ENCODE results near the gene SPATA46. TPM values are rescaled to one million over a fixed set of nuclear protein-coding genes. Genes with fewer than 3 reads are reported as not detected.
"Not testable (repeated sequence)": the region's sequence is repeated elsewhere in the genome, so short reads cannot be mapped to it uniquely, and the experiment has no call there.

Gene SPATA46
- total RNA-seq, 1 experiment from 2014 or later = not detected

DNA sequence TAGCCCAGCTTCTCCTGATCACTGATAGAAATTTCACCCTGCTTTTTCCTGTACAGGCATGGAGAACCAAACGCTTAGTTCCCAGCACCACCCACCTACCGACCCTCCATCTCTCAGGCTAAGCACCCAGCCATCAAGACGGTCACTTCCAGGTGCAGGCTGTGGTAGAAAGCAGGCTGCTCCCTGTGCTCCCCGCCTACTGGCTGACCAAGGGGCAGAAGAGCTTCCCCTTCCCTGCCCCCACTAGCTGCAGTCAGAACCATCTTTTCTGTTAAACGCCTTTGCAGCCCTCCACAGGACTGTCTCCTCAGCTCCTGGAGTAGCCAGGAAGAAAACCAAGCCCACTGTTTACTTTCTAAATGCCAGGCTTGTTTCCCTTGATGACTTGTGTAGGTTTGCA is 23.0 kb downstream of the SPATA46 start (continued):
- TF ChIP-seq POLR2AphosphoS5 (IDR thresholded peaks at IDR 0.05; ENCODE audit: low read depth, low read length) (no peak), CEBPB (IDR thresholded peaks at IDR 0.05; ENCODE audit: low read depth) (no peak), TCF7L2 (IDR thresholded peaks at IDR 0.05; ENCODE audit: borderline replicate concordance, extremely low read depth, insufficient read depth, insufficient read length) (no peak), SP1 (IDR thresholded peaks at IDR 0.05; ENCODE audit: low read depth) (no peak)
- TF ChIP-seq, protein P1, sequence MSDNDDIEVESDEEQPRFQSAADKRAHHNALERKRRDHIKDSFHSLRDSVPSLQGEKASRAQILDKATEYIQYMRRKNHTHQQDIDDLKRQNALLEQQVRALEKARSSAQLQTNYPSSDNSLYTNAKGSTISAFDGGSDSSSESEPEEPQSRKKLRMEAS (IDR thresholded peaks at IDR 0.05) = no peak

DNA sequence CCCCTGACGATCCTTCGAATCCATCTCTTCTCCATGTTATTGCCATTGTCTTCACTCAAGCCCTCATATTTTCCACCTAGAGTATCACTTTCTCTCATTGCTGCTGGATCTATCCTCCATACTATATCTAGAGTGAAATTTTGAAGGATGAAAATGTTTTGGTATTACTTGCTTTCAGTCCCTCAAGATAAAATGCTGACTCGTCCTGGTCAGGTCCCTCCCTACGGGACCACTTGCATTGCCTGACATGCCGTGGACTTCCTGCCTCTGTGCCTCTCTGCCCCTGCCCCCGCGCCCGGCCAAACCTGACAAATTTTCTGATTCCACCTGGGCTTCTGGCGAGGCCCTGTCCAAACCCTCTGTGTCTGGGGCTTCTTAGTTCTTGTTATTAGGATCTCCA is 23.6 kb downstream of the SPATA46 start:
- no peak for ATAC-seq
- intact Hi-C loops (cut with micrococcal nuclease) = loop anchor here (10.0 kb wide), 3 partner anchors 142 to 262 kb away; partner anchors contain the start of genes UAP1 and UHMK1
- Histone ChIP-seq H3K79me2 (ENCODE audit: insufficient read depth, low read length) (no peaks in the 10 kb centered on the region), H3K36me3 (ENCODE audit: control insufficient read depth in 1 of 2, insufficient read depth in 2 of 2, low read length in 2 of 2) (no peaks in the 10 kb centered on the region), H3K9me2 (ENCODE audit: insufficient read depth) (no peaks in the 10 kb centered on the region), H3K4me1 (ENCODE audit: control insufficient read depth in 1 of 2, insufficient read depth in 2 of 2, low read length in 2 of 2) (peaks cover 23 to 25% of the 10 kb centered on the region in 2 experiments), H3K9me3 (ENCODE audit: control insufficient read depth in 1 of 2, insufficient read depth in 1 of 2, low read depth in 1 of 2, low read length in 2 of 2) (no peaks in the 10 kb centered on the region), H3K4me2 (ENCODE audit: low read length) (no peak overlapping the region), H3K27me3 (ENCODE audit: insufficient read depth, low read length) (no peaks in the 10 kb centered on the region), H2AFZ (ENCODE audit: low read depth, low read length, poor library complexity, severe bottlenecking) (no peak overlapping the region), H3K4me3 (replicated peaks in 1 of 2; ENCODE audit: low read depth in 1 of 2, low read length in 2 of 2) (no peak overlapping the region), H3K27ac (ENCODE audit: low read depth, low read length) (no peak overlapping the region), H3K9ac (ENCODE audit: low read length) (no peak overlapping the region), H4K20me1 (ENCODE audit: insufficient read depth) (no peaks in the 10 kb centered on the region)
- POLR2A ChIA-PET = no interaction called here
- RAD21 ChIA-PET (ENCODE audit: low non-redundant PET in 1 of 2, low total read pairs in 2 of 2, uncharacterized antibody in 2 of 2, unreplicated experiment in 2 of 2) = no interaction called here
- CTCF ChIA-PET = no interaction called here
- no TSS peak for BruUV-seq (replicated peaks)
- TF ChIP-seq CEBPB (IDR thresholded peaks at IDR 0.05; ENCODE audit: low read depth) (no peak), ZFX (IDR thresholded peaks at IDR 0.05) (no peak), RAD21 (IDR thresholded peaks at IDR 0.05; ENCODE audit: low read depth) (no peak), JUND (IDR thresholded peaks at IDR 0.05) (no peak), CBX3 (IDR thresholded peaks at IDR 0.05; ENCODE audit: low read depth) (no peak), SRF (IDR thresholded peaks at IDR 0.05; ENCODE audit: low read depth) (no peak), TCF7L2 (IDR thresholded peaks at IDR 0.05; ENCODE audit: borderline replicate concordance, extremely low read depth, insufficient read depth, insufficient read length) (no peak), FOSL1 (IDR thresholded peaks at IDR 0.05; ENCODE audit: low read depth) (no peak), ELF1 (IDR thresholded peaks at IDR 0.05; ENCODE audit: borderline replicate concordance, low read depth) (no peak), EZH2 (IDR thresholded peaks at IDR 0.05) (no peak), POLR2AphosphoS5 (IDR thresholded peaks at IDR 0.05; ENCODE audit: low read depth, low read length) (no peak)
- TF ChIP-seq, protein P1 (IDR thresholded peaks at IDR 0.05) = no peak
- TF ChIP-seq, protein P2, sequence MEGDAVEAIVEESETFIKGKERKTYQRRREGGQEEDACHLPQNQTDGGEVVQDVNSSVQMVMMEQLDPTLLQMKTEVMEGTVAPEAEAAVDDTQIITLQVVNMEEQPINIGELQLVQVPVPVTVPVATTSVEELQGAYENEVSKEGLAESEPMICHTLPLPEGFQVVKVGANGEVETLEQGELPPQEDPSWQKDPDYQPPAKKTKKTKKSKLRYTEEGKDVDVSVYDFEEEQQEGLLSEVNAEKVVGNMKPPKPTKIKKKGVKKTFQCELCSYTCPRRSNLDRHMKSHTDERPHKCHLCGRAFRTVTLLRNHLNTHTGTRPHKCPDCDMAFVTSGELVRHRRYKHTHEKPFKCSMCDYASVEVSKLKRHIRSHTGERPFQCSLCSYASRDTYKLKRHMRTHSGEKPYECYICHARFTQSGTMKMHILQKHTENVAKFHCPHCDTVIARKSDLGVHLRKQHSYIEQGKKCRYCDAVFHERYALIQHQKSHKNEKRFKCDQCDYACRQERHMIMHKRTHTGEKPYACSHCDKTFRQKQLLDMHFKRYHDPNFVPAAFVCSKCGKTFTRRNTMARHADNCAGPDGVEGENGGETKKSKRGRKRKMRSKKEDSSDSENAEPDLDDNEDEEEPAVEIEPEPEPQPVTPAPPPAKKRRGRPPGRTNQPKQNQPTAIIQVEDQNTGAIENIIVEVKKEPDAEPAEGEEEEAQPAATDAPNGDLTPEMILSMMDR (IDR thresholded peaks at IDR 0.05 in 2 of 3, conservative IDR thresholded peaks at IDR 0.05 in 1 of 3; ENCODE audit: borderline replicate concordance in 1 of 3, insufficient read depth in 1 of 3, low read depth in 2 of 3, low read length in 2 of 3) = no peak
- TF ChIP-seq, protein P3, sequence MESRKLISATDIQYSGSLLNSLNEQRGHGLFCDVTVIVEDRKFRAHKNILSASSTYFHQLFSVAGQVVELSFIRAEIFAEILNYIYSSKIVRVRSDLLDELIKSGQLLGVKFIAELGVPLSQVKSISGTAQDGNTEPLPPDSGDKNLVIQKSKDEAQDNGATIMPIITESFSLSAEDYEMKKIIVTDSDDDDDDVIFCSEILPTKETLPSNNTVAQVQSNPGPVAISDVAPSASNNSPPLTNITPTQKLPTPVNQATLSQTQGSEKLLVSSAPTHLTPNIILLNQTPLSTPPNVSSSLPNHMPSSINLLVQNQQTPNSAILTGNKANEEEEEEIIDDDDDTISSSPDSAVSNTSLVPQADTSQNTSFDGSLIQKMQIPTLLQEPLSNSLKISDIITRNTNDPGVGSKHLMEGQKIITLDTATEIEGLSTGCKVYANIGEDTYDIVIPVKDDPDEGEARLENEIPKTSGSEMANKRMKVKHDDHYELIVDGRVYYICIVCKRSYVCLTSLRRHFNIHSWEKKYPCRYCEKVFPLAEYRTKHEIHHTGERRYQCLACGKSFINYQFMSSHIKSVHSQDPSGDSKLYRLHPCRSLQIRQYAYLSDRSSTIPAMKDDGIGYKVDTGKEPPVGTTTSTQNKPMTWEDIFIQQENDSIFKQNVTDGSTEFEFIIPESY (IDR thresholded peaks at IDR 0.05; ENCODE audit: extremely low read depth, insufficient replicate concordance, low read length) = no peak
- no peak for DNase-seq (ENCODE audit: low read depth, low spot score)

DNA sequence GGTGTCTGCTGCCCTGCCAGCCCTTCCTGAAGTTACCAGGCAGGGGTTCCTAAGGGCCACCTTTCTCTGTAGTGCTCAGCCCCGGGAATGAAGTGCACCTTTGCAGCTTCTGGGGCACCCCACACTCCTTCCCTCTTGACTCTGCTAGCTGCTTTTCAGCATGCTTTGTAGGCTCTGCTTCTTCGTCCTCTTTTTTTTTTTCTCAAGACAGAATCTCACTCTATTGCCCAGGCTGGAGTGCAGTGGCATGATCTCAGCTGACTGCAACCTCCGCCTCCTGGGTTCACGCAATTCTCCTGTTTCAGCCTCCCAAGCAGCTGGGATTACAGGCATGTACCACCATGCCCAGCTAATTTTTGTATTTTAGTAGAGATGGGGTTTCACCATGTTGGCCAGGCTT is 24.8 kb downstream of the SPATA46 start:
- not testable (repeated sequence) for DNase-seq (ENCODE audit: low read depth, low spot score)

More for the DNA sequence above, 24.8 kb downstream of the SPATA46 start:
- RAD21 ChIA-PET (ENCODE audit: low non-redundant PET in 1 of 2, low total read pairs in 2 of 2, uncharacterized antibody in 2 of 2, unreplicated experiment in 2 of 2); H3K4me2 ChIP-seq (ENCODE audit: low read length); H3K79me2 ChIP-seq (ENCODE audit: insufficient read depth, low read length); H3K9me2 ChIP-seq (ENCODE audit: insufficient read depth); ATAC-seq; H3K36me3 ChIP-seq (ENCODE audit: control insufficient read depth in 1 of 2, insufficient read depth in 2 of 2, low read length in 2 of 2); H3K27me3 ChIP-seq (ENCODE audit: insufficient read depth, low read length); H3K4me3 ChIP-seq (replicated peaks in 1 of 2; ENCODE audit: low read depth in 1 of 2, low read length in 2 of 2); POLR2A ChIA-PET; H3K9me3 ChIP-seq (ENCODE audit: control insufficient read depth in 1 of 2, insufficient read depth in 1 of 2, low read depth in 1 of 2, low read length in 2 of 2); H2AFZ ChIP-seq (ENCODE audit: low read depth, low read length, poor library complexity, severe bottlenecking); H3K27ac ChIP-seq (ENCODE audit: low read depth, low read length); H4K20me1 ChIP-seq (ENCODE audit: insufficient read depth); CTCF ChIA-PET; H3K9ac ChIP-seq (ENCODE audit: low read length); BruUV-seq (replicated peaks): not testable (repeated sequence)
- intact Hi-C loops (cut with micrococcal nuclease) = loop anchor here (10.0 kb wide), 3 partner anchors 143 to 263 kb away; partner anchors contain the start of genes UAP1 and UHMK1
- H3K4me1 ChIP-seq (ENCODE audit: control insufficient read depth in 1 of 2, insufficient read depth in 2 of 2, low read length in 2 of 2) = peaks cover 23 to 36% of the 10 kb centered on the region in 2 experiments

Measured in HCT116 (cell line).